IMR-90 (cell line): ENCODE data around the gene ATXN1L. TPM values are rescaled to one million over a fixed set of nuclear protein-coding genes. Genes with fewer than 3 reads are reported as not detected.
A peak's percentile ranks its signal among the peaks of the same experiment; 100 is the strongest.

Experiments used
- ATAC-seq: fragments of 200-7000 bp; cut with Tn5 transposase; 2 replicates; pipeline ENCODE4 v1.9.1; 2020; ENCODE audit warnings: low read depth, mild to moderate bottlenecking, moderate library complexity
- BruUV-seq: library from RNA; stranded (reverse); fragments of 400-500 nt; replicated peaks from 2 replicates; lab custom pipeline; 2021; lab: Mats Ljungman, UMichigan
- CTCF ChIA-PET: fragments of 300-600 bp; formaldehyde crosslinking; extraction: SDS; loops from one replicate; lab custom pipeline; 2021; ENCODE audit warnings: antibody characterized with exemption; lab: Yijun Ruan, JAX
- POLR2A ChIA-PET: fragments of 300-600 bp; sonication (Branson Sonifier 250); formaldehyde crosslinking; loops from one replicate; lab custom pipeline; 2022; ENCODE audit warnings: antibody characterized with exemption; ENCODE audit not compliant: unreplicated experiment; lab: Charles Lee
- DNase-seq: peaks from one replicate; pipeline ENCODE4 v3.0.0; 2013
- H2AFZ ChIP-seq: replicated peaks from 2 replicates; pipeline ENCODE3; 2013; ENCODE audit warnings: low read length, mild to moderate bottlenecking; ENCODE audit not compliant: poor library complexity
- H2AK5ac ChIP-seq: 2 replicates; pipeline ENCODE4 v1.6.1; 2013; ENCODE audit warnings: low read depth, low read length, inconsistent platforms
- H2AK9ac ChIP-seq: replicated peaks from 2 replicates; pipeline ENCODE3; 2013; ENCODE audit warnings: mild to moderate bottlenecking, low read depth, low read length, moderate library complexity; ENCODE audit not compliant: poor library complexity
- H2BK120ac ChIP-seq: 2 replicates; pipeline ENCODE4 v1.6.1; 2013; ENCODE audit warnings: low read depth, low read length, inconsistent platforms
- H2BK15ac ChIP-seq: 3 replicates; pipeline ENCODE4 v1.6.1; 2013; ENCODE audit warnings: low read depth, low read length, inconsistent platforms
- H2BK20ac ChIP-seq: 2 replicates; pipeline ENCODE4 v1.6.1; 2013; ENCODE audit warnings: low read depth, mild to moderate bottlenecking, inconsistent platforms, low read length, moderate library complexity
- H2BK5ac ChIP-seq: 2 replicates; pipeline ENCODE4 v1.6.1; 2013; ENCODE audit warnings: mild to moderate bottlenecking, low read depth, low read length, inconsistent platforms; ENCODE audit not compliant: poor library complexity, severe bottlenecking
- H3K14ac ChIP-seq: replicated peaks from 2 replicates; pipeline ENCODE4 v1.6.1; 2013; ENCODE audit warnings: low read depth, low read length, inconsistent platforms
- H3K18ac ChIP-seq: 2 replicates; pipeline ENCODE4 v1.6.1; 2013; ENCODE audit warnings: low read depth, low read length, control low read depth
- H3K23ac ChIP-seq: 2 replicates; pipeline ENCODE4 v1.6.1; 2013; ENCODE audit warnings: low read depth, low read length, inconsistent platforms
- H3K27ac ChIP-seq: 2 replicates; pipeline ENCODE4 v1.5.1; 2013; ENCODE audit warnings: mild to moderate bottlenecking, control low read depth, low read length; ENCODE audit not compliant: insufficient read depth
- H3K27me3 ChIP-seq: 2 replicates; pipeline ENCODE4 v1.6.1; 2013; ENCODE audit warnings: low read length; ENCODE audit not compliant: control insufficient read depth, insufficient read depth
- H3K36me3 ChIP-seq: 2 replicates; pipeline ENCODE4 v1.6.1; 2013; ENCODE audit warnings: low read length, mixed read lengths; ENCODE audit not compliant: control insufficient read depth, insufficient read depth
- H3K4ac ChIP-seq: 2 replicates; pipeline ENCODE4 v1.6.1; 2013; ENCODE audit warnings: low read depth, low read length, inconsistent platforms
- H3K4me1 ChIP-seq: 2 replicates; pipeline ENCODE4 v1.6.1; 2013; ENCODE audit warnings: low read length, mixed read lengths; ENCODE audit not compliant: control insufficient read depth, insufficient read depth
- H3K4me2 ChIP-seq: 2 replicates; pipeline ENCODE4 v1.6.1; 2013; ENCODE audit warnings: low read depth, mild to moderate bottlenecking, control low read depth, low read length, moderate library complexity
- H3K4me3 ChIP-seq: 2 replicates; pipeline ENCODE4 v1.5.1; 2013; ENCODE audit warnings: low read depth, mild to moderate bottlenecking, control low read depth, low read length, moderate library complexity; ENCODE audit not compliant: insufficient read depth
- H3K56ac ChIP-seq: 2 replicates; pipeline ENCODE4 v1.6.1; 2013; ENCODE audit warnings: low read length, inconsistent platforms; ENCODE audit not compliant: insufficient read depth; ENCODE audit errors: extremely low read depth
- H3K79me1 ChIP-seq, 2 experiments: 2 replicates each; pipeline ENCODE4 v1.6.1; 2013; ENCODE audit warnings: low read length in 2 of 2, inconsistent platforms in 1 of 2, low read depth in 1 of 2
- H3K9ac ChIP-seq: 2 replicates; pipeline ENCODE4 v1.6.1; 2013; ENCODE audit warnings: low read depth, low read length, control low read depth
- H3K9me1 ChIP-seq: 2 replicates; pipeline ENCODE4 v1.6.1; 2013; ENCODE audit warnings: low read length, inconsistent platforms; ENCODE audit not compliant: insufficient read depth
- H3K9me3 ChIP-seq: 2 replicates; pipeline ENCODE4 v1.6.1; 2013; ENCODE audit warnings: low read length; ENCODE audit not compliant: control insufficient read depth, insufficient read depth
- H4K20me1 ChIP-seq: 2 replicates; pipeline ENCODE4 v1.6.1; 2013; ENCODE audit warnings: low read length, inconsistent platforms; ENCODE audit not compliant: insufficient read depth
- H4K5ac ChIP-seq: 2 replicates; pipeline ENCODE4 v1.6.1; 2013; ENCODE audit warnings: mild to moderate bottlenecking, low read depth, low read length, control low read depth
- H4K8ac ChIP-seq, 2 experiments: 2 replicates each; pipeline ENCODE4 v1.6.1; 2013; ENCODE audit warnings: low read depth in 2 of 2, low read length in 2 of 2, control low read depth in 1 of 2, inconsistent platforms in 1 of 2
- H4K91ac ChIP-seq: 2 replicates; pipeline ENCODE4 v1.6.1; 2013; ENCODE audit warnings: low read depth, low read length, inconsistent platforms; ENCODE audit not compliant: insufficient read depth
- CEBPB ChIP-seq: IDR thresholded peaks from 2 replicates; pipeline ENCODE4 v1.6.1; 2012; ENCODE audit warnings: low read depth, low read length, improper control_type of control experiment
- MXI1 ChIP-seq: IDR thresholded peaks from 2 replicates; pipeline ENCODE4 v1.6.1; 2012; ENCODE audit warnings: low read depth, mild to moderate bottlenecking, low read length, moderate library complexity, borderline replicate concordance
- RAD21 ChIP-seq: IDR thresholded peaks from 2 replicates; pipeline ENCODE4 v1.6.1; 2012; ENCODE audit warnings: low read length, improper control_type of control experiment
- WGBS, 2 experiments: methylation state at CpG; one replicate each; pipeline versions ENCODE4 v1.1.5 to v1.1.7; 2013; ENCODE audit warnings: missing lambda C conversion rate in 2 of 2; ENCODE audit not compliant: insufficient read length in 1 of 2; ENCODE audit errors: extremely low coverage in 2 of 2; 5-methylcytosine and 5-hydroxymethylcytosine counted together
- dilution Hi-C: fragments of 300-500 bp; cut with HindIII; formaldehyde crosslinking; loops from one replicate; pipeline ENCODE4 v1.14.3; 2018; ENCODE audit warnings: low sequenced_read_pairs; ENCODE audit not compliant: unreplicated experiment
- in situ Hi-C: fragments of 300-500 bp; cut with MboI; formaldehyde crosslinking; loops from 3 replicates; pipeline ENCODE4 v1.14.3; 2019; ENCODE audit warnings: low sequenced_read_pairs, inconsistent platforms, mixed read lengths
- intact Hi-C: fragments of 100-400 bp; cut with micrococcal nuclease; formaldehyde crosslinking; loops from 2 replicates; pipeline ENCODE4 v1.10.0; 2022
- polyA plus RNA-seq, 3 experiments: library from polyadenylated mRNA; depleted of rRNA; stranded (reverse); fragments of >200 nt; gene quantifications; 2 replicates each; pipeline ENCODE4 v1.2.3, GENCODE V29; 2012; ENCODE audit warnings: low replicate concordance in 1 of 3
- total RNA-seq: library from RNA; depleted of rRNA; stranded (reverse); fragments of >200 nt; gene quantifications from 2 replicates; pipeline ENCODE4 v1.2.3, GENCODE V29; 2012

The ATXN1L gene
- total and polyA plus RNA-seq, 2 of the 4 experiments (the other 2 are of a cell fraction), result 5.2 to 9.2 TPM

GRCh38 chr16:71807905-71808592 is 37.7 kb upstream of the ATXN1L start:
- peak overlapping the region; percentile 99 for H3K27ac ChIP-seq
- H3K4me3 ChIP-seq, result peak overlapping the region; percentile 61
- H3K79me1 ChIP-seq, result peaks cover 0 to 28% of the 10 kb centered on the region in 2 experiments; a peak in 3 of 4 replicates
- H3K4ac ChIP-seq, result peak overlapping the region; percentile 100
- H4K5ac ChIP-seq, result peak overlapping the region; percentile 69
- H2BK20ac ChIP-seq, result no peak overlapping the region
- H3K9ac ChIP-seq, result peak overlapping the region; percentile 100
- ChIA-PET POLR2A (no interaction called here), CTCF (interaction anchor here (1.3 to 1.4 kb wide), 2 partner anchors 75 to 154 kb away, joined by 3 to 4 read pairs; no protein-coding TSS in a partner anchor)
- ATAC-seq (peak; percentile 38), DNase-seq (peak; percentile 21)
- peak overlapping the region; percentile 99 for H2BK5ac ChIP-seq
- H2BK15ac ChIP-seq, result 0 out of 3 replicates have a peak overlapping the region, but pooled peaks have one; percentile 13
- H4K91ac ChIP-seq, result peak overlapping the region; percentile 99
- H3K56ac ChIP-seq, result peak overlapping the region; percentile 100
- H3K14ac ChIP-seq, result peak overlapping the region; percentile 97
- no peak overlapping the region; the same call in 1 of the 2 replicates for H3K18ac ChIP-seq
- H3K23ac ChIP-seq, result peak overlapping the region; percentile 100
- peaks cover 10% of the 10 kb centered on the region for H3K4me1 ChIP-seq
- intact Hi-C loops, result loop anchor here (1.0 to 5.0 kb wide), 3 partner anchors 12 to 74 kb away; partner anchors contain the start of genes ATXN1L and ZNF821
- TSS peak; percentile 60 for BruUV-seq
- H2AK5ac ChIP-seq, result peak overlapping the region; percentile 70
- H3K9me1 ChIP-seq, result no peaks in the 10 kb centered on the region; the same call in 1 of the 2 replicates
- WGBS, 2 experiments, result 0% methylated on average over 21 of the region's 44 CpGs; no CpG with 5 or more reads in 1 of the 2 experiments
- peak overlapping the region; percentile 61 for H3K4me2 ChIP-seq
- H3K27me3 ChIP-seq, result no peaks in the 10 kb centered on the region
- peak overlapping the region; percentile 62 for H2BK120ac ChIP-seq
- H2AFZ ChIP-seq, result peak overlapping the region; percentile 99
- no peaks in the 10 kb centered on the region for H3K9me3 ChIP-seq
- H3K36me3 ChIP-seq, result no peaks in the 10 kb centered on the region; the same call in 1 of the 2 replicates
- in situ Hi-C loops, result no loop called here
- peak overlapping the region; percentile 95 for H2AK9ac ChIP-seq
- TF ChIP-seq MXI1 (peak; percentile 33; the same call in 1 of the 2 replicates), CEBPB (no peak), RAD21 (0 out of 2 replicates have a peak, but pooled peaks have one; percentile 1)
- peak overlapping the region; percentile 93 to 100 for H4K8ac ChIP-seq
- dilution Hi-C loops, result no loop called here
- peaks cover 33% of the 10 kb centered on the region for H4K20me1 ChIP-seq
